Activated effector memory CD4-positive, alpha-beta T cell treated with anti-CD3 and anti-CD28 coated beads, Interleukin-2, amount 50 U/mL, for 16 hours (primary cell): ENCODE measurements around the gene SHOC2.
A peak's percentile ranks its signal among the peaks of the same experiment; 100 is the strongest.

ENCODE experiments used
- DNase-seq: peaks from one replicate; pipeline ENCODE4 v3.0.0-alpha.2; 2020

The SHOC2 gene

GRCh38 chr10:110919349-110919931 is at the start of gene SHOC2:
Gene SHOC2 (plus strand): TSS chr10:110919604. CDS start chr10:110964359, 44,755 bp downstream.
- peak; percentile 99 for DNase-seq

- no peak for DNase-seq
These were observed 48.5 kb upstream of the SHOC2 start for GRCh38 chr10:110870823-110871297.

- DNase-seq, result peak; percentile 98
These were observed 47.9 kb upstream of the SHOC2 start, which contains the start of gene PDCD4 for GRCh38 chr10:110871298-110872084. Gene PDCD4 (plus strand): TSS chr10:110871928. CDS start chr10:110876028, 4,100 bp downstream.

GRCh38 chr10:110872145-110872983 is 47.0 kb upstream of the SHOC2 start:
- peak; percentile 90 for DNase-seq

GRCh38 chr10:110872984-110873923 is 46.1 kb upstream of the SHOC2 start:
- no peak for DNase-seq

GRCh38 chr10:110873951-110874350 is 45.5 kb upstream of the SHOC2 start:
- no peak for DNase-seq

GRCh38 chr10:110876000-110876399 is 43.4 kb upstream of the SHOC2 start:
- no peak for DNase-seq

GRCh38 chr10:110876788-110877187 is 42.6 kb upstream of the SHOC2 start:
- no peak for DNase-seq

GRCh38 chr10:110880012-110880411 is 39.4 kb upstream of the SHOC2 start:
- no peak for DNase-seq

- DNase-seq, result no peak
These were observed 38.2 kb upstream of the SHOC2 start for GRCh38 chr10:110881247-110881646.

- DNase-seq, result no peak
These were observed 37.5 kb upstream of the SHOC2 start for GRCh38 chr10:110881905-110882304.

- DNase-seq, result no peak
These were observed 35.5 kb upstream of the SHOC2 start for GRCh38 chr10:110883924-110884323.

- no peak for DNase-seq
These were observed 33.3 kb upstream of the SHOC2 start for GRCh38 chr10:110885932-110886674.

- DNase-seq, result no peak
These were observed 31.8 kb upstream of the SHOC2 start for GRCh38 chr10:110887560-110887959.

GRCh38 chr10:110892602-110893288 is 26.7 kb upstream of the SHOC2 start:
- no peak for DNase-seq

- no peak for DNase-seq
These were observed 25.7 kb upstream of the SHOC2 start for GRCh38 chr10:110893559-110894179.

GRCh38 chr10:110897184-110897583 is 22.2 kb upstream of the SHOC2 start:
- no peak for DNase-seq

GRCh38 chr10:110898391-110898790 is 21.0 kb upstream of the SHOC2 start:
- no peak for DNase-seq

- no peak for DNase-seq
These were observed 18.4 kb upstream of the SHOC2 start for GRCh38 chr10:110900983-110901382.
